Type B pancreatic cell (in vitro differentiated cells): ENCODE results near the gene PEMT. TPM values are rescaled to one million over a fixed set of nuclear protein-coding genes. Genes with fewer than 3 reads are reported as not detected.

Source experiments
- DNase-seq: peaks from one replicate; pipeline ENCODE4 v3.0.0; 2021; ENCODE audit warnings: mixed read lengths; ENCODE audit not compliant: unreplicated experiment; ENCODE audit errors: extremely low spot score
- H3K27ac Mint-ChIP-seq: 2 replicates; pipeline ENCODE4 v1.8.0; 2021; ENCODE audit warnings: mild to moderate bottlenecking, mixed read lengths
- H3K27me3 Mint-ChIP-seq: 2 replicates; pipeline ENCODE4 v1.8.0; 2021; ENCODE audit warnings: mixed read lengths
- H3K36me3 Mint-ChIP-seq: 2 replicates; pipeline ENCODE4 v1.8.0; 2021; ENCODE audit warnings: mixed read lengths
- H3K4me1 Mint-ChIP-seq: one replicate; pipeline ENCODE4 v1.8.0; 2021; ENCODE audit warnings: mixed read lengths; ENCODE audit not compliant: unreplicated experiment
- H3K4me3 Mint-ChIP-seq: 2 replicates; pipeline ENCODE4 v1.8.0; 2021; ENCODE audit warnings: mild to moderate bottlenecking, mixed read lengths
- H3K9me3 Mint-ChIP-seq: 2 replicates; pipeline ENCODE4 v1.8.0; 2021; ENCODE audit warnings: mixed read lengths
- CTCF ChIP-seq: fragments of 200-600 bp; sonication (generic); conservative IDR thresholded peaks from 2 replicates; pipeline ENCODE4 v1.5.0; 2021; ENCODE audit warnings: antibody characterized with exemption, mild to moderate bottlenecking
- total RNA-seq: library from RNA; stranded (reverse); gene quantifications from 2 replicates; pipeline ENCODE4 v1.2.1, GENCODE V29; 2021; ENCODE audit warnings: low replicate concordance

PEMT gene
- total RNA-seq, 1 donor from 2014 or later: 32.1 TPM

DNA sequence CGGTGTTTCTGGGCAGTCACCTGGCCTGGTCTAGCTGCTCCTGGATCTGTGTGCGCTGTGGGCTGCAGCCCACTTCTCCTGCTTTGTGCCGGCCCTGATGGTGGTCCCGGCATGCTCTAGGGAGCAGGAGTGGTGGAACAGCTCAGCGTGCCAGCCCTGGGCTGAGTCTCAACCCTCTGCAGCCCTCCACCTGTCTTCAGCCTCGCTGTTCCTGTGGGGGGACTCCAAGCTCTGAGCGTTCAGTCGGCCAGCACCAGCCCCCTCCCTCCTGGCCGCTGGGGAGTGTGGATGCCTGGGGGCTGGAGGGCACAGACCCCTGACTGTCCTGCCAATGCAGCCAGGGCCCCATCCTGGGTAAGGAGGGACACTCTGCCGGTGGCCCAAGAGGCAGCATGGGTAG, 71.6 kb downstream of the PEMT start:
- no peaks in the 10 kb centered on the region for H3K9me3 Mint-ChIP-seq
- peaks cover 29% of the 10 kb centered on the region for H3K4me1 Mint-ChIP-seq
- H3K36me3 Mint-ChIP-seq: no peaks in the 10 kb centered on the region
- H3K27ac Mint-ChIP-seq: no peak overlapping the region
- DNase-seq: no peak
- no peaks in the 10 kb centered on the region for H3K27me3 Mint-ChIP-seq
- no peak overlapping the region for H3K4me3 Mint-ChIP-seq
- TF ChIP-seq CTCF: no peak

GRCh38 chr17:17518951-17519350, 72.6 kb downstream of the PEMT start:
- TF ChIP-seq CTCF: no peak
- H3K4me1 Mint-ChIP-seq: peaks cover 29% of the 10 kb centered on the region

GRCh38 chr17:17518014-17518413, 73.5 kb downstream of the PEMT start:
- H3K27ac Mint-ChIP-seq: no peak overlapping the region
- H3K4me1 Mint-ChIP-seq: peaks cover 26% of the 10 kb centered on the region
- no peak for DNase-seq
- no peak for TF ChIP-seq CTCF
- no peaks in the 10 kb centered on the region for H3K9me3 Mint-ChIP-seq
- H3K4me3 Mint-ChIP-seq: no peak overlapping the region
- H3K27me3 Mint-ChIP-seq: no peaks in the 10 kb centered on the region
- no peaks in the 10 kb centered on the region for H3K36me3 Mint-ChIP-seq

More at GRCh38 chr17:17518951-17519350, 72.6 kb downstream of the PEMT start:
- Mint-ChIP-seq H3K4me3 (no peak overlapping the region), H3K27me3 (no peaks in the 10 kb centered on the region), H3K36me3 (no peaks in the 10 kb centered on the region), H3K27ac (peak overlapping the region; percentile 31), H3K9me3 (no peaks in the 10 kb centered on the region)
- no peak for DNase-seq

- TF ChIP-seq CTCF: no peak
- Mint-ChIP-seq H3K9me3 (no peaks in the 10 kb centered on the region), H3K4me1 (peaks cover 17% of the 10 kb centered on the region), H3K27ac (no peak overlapping the region), H3K4me3 (no peak overlapping the region), H3K36me3 (no peaks in the 10 kb centered on the region), H3K27me3 (no peaks in the 10 kb centered on the region)
- DNase-seq: no peak
Observed at GRCh38 chr17:17516941-17517720, 74.4 kb downstream of the PEMT start.

- Mint-ChIP-seq H3K4me1 (peaks cover 17% of the 10 kb centered on the region), H3K4me3 (peak overlapping the region; percentile 10), H3K27ac (peak overlapping the region; percentile 35), H3K27me3 (no peaks in the 10 kb centered on the region), H3K36me3 (no peaks in the 10 kb centered on the region), H3K9me3 (no peaks in the 10 kb centered on the region)
- no peak for TF ChIP-seq CTCF
- DNase-seq: no peak
Observed at GRCh38 chr17:17515934-17516930, 75.3 kb downstream of the PEMT start.
